Neural progenitor cell (in vitro differentiated cells): ENCODE results near the gene DCST1.

ENCODE experiments used
- EZH2 ChIP-seq: fragments of 200-600 bp; sonication (generic); IDR thresholded peaks from 2 replicates; pipeline ENCODE4 v1.6.1; 2017; ENCODE audit warnings: antibody characterized with exemption, mild to moderate bottlenecking, moderate library complexity
- EZH2phosphoT487 ChIP-seq: fragments of 200-600 bp; sonication (generic); IDR thresholded peaks from 2 replicates; pipeline ENCODE4 v1.6.1; 2017; ENCODE audit warnings: antibody characterized with exemption
- TF ChIP-seq, protein P1 (sequence below): fragments of 200-600 bp; sonication (generic); IDR thresholded peaks from 2 replicates; pipeline ENCODE4 v1.5.1; 2017; ENCODE audit warnings: antibody characterized with exemption, mild to moderate bottlenecking

GRCh38 chr1:154994591-154994990, 39.0 kb upstream of the DCST1 start:
- TF ChIP-seq, protein P1, sequence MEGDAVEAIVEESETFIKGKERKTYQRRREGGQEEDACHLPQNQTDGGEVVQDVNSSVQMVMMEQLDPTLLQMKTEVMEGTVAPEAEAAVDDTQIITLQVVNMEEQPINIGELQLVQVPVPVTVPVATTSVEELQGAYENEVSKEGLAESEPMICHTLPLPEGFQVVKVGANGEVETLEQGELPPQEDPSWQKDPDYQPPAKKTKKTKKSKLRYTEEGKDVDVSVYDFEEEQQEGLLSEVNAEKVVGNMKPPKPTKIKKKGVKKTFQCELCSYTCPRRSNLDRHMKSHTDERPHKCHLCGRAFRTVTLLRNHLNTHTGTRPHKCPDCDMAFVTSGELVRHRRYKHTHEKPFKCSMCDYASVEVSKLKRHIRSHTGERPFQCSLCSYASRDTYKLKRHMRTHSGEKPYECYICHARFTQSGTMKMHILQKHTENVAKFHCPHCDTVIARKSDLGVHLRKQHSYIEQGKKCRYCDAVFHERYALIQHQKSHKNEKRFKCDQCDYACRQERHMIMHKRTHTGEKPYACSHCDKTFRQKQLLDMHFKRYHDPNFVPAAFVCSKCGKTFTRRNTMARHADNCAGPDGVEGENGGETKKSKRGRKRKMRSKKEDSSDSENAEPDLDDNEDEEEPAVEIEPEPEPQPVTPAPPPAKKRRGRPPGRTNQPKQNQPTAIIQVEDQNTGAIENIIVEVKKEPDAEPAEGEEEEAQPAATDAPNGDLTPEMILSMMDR, result no peak
- TF ChIP-seq EZH2phosphoT487, result no peak
- TF ChIP-seq EZH2, result no peak
